HG03175 (cell line): ENCODE data around the gene SLC16A8.

Experiments used
- ATAC-seq: cut with Tn5 transposase; IDR thresholded peaks from one replicate; pipeline ENCODE4 v1.9.1; 2021; ENCODE audit warnings: mild to moderate bottlenecking, moderate library complexity; ENCODE audit not compliant: unreplicated experiment

Gene SLC16A8

DNA sequence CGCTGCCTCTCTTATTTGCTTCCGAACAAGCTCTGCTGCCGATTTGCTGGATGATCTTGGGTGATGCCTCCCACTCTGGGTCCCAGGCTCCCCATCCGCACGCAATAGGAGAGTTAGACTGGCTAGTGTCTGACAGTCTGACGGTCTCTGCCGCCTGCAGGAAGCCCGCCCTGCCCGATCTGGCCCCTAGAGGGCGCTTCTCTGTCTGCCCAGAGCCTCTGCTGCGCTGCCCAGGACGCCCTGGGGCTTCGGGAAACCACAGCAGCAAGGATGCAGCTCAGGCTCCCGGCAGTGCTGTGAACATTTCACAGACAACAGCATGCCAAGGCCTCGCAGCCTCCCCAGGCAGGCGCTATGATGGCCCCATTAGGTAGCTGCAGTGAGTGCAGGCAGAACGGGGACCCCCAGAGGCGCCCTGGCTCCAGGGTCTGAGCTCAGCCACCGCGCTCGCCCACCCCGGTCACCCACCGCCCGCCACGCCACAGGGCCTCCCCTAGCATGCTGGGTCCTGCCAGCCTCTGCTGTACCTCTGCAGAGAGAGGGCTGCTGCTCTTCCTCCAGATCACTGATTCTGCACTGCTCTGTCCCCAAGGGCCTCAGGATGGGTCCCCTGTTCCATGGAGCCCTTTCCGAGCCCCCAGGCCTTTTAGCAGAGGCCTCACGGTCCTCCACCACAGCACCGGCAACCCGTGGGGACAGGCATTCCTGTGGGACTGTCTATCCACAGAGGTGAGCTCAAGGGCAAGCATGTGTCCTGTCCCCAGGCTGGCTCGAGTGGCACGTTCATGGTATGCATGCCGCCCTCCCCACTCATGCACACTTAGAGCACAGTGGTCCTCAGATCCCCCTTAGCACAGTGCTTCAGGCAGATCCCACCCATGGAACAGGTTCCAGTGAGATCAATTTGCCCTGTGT, 30.8 kb upstream of the SLC16A8 start:
- ATAC-seq: no peak

DNA sequence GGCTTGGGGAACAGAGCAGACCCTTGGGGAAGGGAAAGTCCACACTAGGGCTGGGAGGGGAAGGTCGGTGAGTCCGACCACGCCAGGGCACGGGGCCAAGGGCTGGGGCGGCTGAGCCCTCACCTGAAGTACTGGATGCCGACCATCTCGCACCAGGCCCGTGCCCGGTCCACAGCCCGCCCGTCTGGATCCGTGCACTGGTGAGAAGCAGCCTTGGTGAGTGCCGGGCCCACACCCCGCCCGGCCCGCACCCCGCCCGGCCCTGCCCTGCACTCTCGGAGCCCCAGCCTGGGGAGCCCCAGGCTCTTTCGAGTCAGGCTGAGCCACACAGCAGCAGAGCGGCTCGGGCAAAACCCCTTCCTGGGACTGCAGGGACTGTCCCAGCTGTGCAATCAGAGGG, 28.4 kb upstream of the SLC16A8 start:
- ATAC-seq: no peak

DNA sequence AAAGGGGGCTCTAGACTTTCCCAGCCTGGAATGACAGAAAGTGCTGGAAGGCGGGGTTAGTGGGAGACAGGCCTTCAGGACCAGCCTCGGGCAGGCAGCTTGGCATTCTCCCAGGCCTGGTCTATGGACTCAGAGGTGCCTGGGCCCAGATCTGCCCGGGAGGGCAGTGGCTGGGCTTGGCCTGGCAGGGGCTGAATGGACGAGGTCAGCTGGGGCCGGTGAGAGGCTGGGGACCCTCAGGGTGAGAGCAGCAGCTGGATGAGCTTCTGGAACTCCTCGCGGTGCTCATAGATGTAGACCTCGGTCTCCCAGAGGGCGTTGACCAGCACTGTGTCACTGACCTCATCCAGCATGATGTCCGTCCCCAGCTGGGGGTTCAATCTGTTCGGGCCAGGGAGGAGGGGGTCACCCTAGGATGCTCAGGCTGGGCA, 28.0 kb upstream of the SLC16A8 start:
- no peak for ATAC-seq

- ATAC-seq: no peak
These were observed 27.2 kb upstream of the SLC16A8 start for GRCh38 chr22:38110863-38111852.

- no peak for ATAC-seq
These were observed 26.3 kb upstream of the SLC16A8 start, which contains the start of gene BAIAP2L2 for GRCh38 chr22:38110008-38110862. Gene BAIAP2L2 (minus strand): TSS chr22:38110684. CDS start chr22:38110525, 159 bp downstream.

GRCh38 chr22:38109371-38110001, 25.5 kb upstream of the SLC16A8 start:
- no peak for ATAC-seq

DNA sequence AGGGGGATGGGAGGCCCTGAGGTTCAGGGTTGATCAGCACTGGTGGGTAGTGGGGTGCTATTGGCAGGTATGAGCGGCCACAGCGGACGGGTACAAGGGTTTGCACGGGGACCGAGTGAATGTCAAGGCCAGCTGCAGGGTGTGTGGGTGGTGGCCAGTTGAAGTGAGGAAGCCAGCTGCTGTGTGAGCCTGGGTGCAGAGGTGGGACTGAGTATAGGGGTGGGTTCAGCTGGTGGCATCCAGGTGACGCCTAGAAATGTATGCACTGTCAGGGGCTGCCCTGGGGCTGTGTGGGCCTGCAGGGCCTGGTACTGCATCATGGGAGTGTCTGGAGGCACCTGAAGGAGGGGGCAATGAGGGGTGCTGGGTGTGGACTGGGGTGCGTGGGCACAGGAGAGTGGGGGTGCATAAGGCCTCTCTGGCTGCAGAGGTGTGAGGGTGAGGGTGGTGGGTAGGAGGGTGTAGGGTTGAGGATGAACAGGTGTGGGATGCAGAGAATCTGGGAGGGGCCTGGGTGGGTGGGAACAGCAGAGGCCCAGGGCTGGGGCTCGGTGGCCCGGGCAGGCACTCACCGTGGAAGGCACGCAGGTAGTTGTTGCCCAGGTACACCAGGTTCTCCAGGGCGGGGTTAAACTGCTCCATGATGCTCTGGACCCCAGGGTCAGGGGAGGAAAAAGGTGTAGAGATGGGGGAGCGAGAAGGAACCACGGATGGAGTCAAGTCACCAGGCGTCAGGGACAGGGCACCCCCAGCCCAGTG, 24.8 kb upstream of the SLC16A8 start:
- no peak for ATAC-seq

DNA sequence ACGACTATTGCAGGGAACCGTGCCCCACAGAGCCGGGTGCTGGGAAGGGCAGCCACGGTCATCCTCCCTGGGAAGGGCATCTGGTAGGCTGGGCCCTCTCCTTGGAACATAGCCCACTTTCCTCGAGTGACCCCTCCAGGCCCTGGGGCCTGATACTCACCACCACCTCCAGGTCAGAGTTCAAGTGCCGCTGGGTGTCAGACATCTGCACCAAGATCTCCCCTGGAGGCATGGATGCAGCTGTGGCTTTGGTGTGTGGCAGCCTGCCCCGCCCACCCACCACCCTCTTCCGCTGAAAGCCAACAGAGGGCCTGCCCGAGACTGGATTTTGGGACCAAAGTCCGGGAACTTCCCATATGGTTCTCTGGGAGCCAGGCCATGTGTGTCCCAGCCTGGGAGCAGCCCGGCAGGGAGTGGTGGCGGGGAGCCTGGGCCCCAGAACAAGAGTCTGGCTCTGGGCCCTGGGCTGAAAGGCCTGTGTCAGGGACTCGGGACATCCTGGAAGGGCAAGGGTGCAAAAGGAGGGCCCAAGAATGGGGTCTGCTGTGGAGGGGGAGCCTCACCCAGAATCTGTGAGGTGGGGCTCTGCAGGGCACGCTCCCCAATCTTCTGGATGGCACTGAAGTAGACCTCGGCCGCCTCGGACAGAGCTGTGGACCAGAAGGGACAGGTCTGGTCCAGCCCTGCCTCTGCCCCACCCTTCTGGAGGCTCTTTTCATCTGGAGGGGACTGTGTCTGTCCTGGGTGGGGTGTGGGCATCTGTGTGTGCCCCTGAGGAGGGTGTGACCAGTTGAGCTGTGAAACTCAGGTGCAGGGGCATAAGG, 23.9 kb upstream of the SLC16A8 start:
- no peak for ATAC-seq

- no peak for ATAC-seq
These were observed 23.0 kb upstream of the SLC16A8 start for GRCh38 chr22:38106814-38107578.

- ATAC-seq: no peak
These were observed 20.1 kb upstream of the SLC16A8 start for GRCh38 chr22:38104084-38104483.

DNA sequence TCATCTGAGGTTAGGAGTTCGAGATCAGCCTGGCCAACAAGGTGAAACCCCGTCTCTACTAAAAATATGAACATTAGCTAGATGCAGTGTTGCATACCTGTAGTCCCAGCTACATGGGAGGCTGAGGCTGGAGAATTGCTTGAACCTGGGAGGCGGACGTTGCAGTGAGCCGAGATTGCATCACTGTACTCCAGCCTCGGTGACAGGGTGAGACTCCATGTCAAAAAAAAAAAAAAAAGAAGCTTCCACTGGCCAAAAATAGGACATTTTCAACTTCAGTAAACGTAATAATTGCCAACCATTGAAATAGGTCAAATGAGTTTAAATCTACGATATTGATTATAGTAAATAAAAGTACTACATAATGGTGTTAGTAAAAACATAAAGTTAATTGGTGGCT, 19.7 kb upstream of the SLC16A8 start:
- ATAC-seq: no peak

DNA sequence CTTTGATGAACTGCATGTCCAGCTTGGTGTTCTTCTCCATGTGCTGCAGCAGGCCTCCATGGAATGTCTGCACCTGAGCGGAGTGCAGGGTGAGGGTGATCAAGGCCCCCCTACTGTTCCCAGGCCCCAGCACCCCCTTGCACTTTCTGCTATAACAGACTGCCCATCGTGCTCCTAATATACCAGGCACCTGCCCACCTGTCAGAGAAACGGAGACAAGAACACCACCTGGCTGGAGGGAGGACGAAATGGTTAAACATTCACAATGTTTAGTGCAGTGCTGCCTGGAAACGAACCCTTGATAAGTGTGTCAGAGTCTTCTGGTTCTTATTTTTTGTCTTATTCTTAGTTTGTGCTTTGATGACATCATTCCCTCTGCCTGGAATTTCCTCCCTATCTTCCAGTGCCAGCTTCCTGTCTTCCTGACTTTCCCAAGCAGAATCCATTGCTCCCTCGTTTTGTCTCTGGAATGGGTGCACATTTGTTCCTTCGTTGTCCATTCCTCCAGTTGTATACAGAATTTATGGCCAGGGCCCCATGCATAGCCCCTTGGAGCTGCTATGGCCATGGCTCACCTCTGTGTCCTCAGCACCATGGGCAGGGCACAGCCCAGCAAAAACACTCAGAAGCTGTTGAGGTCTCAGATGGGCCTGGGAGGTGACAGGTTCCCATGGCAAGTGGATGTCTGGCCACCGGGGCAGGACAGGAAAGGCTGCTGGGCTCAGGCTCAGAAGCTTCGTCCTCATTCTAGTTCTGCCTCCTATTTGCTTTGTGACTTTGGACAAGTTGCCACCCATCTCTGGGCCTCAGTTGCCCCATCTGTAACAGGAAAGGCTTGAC, 14.6 kb upstream of the SLC16A8 start:
- no peak for ATAC-seq

DNA sequence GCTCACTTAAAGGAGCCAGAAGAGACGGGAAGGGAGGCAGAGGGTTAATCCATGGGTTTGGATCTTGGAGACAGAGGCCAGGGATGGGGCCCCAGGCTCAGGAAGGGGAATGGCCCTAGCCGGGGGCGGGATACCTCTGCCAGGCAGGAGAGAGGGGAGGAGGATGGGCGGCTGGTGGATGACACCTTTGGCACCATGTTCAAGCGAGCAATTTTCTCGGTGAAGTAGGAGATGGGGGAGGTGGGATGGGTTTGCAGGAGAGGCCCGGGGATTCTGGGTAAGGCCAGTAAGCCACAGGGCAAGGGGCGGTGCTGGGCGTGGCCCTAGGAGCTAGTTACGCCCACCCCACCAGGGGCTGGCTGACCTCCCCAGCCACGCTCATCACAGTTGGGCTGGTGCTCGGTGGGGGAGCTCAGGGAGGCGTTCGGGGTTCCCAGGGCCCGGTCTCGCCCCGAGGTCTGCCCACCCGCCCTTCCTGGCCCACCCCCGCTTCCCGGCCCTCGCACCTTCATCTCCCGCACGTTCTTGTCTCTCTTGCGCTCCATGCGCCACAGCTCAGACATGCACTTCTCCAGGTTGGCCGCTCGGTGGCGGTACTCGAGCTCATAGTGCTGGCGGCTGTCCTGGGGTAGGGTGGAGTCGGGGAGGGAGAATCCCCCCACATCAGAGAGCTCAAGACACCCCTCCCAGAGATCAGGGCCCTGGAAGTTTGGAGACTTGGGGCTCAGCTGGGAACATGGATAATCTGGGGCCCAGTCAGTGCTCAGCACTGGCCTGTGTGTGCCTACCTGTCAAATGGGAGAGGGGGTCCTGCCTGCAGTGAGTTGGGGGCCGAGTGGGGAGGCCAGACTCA, 13.8 kb upstream of the SLC16A8 start:
- ATAC-seq: no peak

DNA sequence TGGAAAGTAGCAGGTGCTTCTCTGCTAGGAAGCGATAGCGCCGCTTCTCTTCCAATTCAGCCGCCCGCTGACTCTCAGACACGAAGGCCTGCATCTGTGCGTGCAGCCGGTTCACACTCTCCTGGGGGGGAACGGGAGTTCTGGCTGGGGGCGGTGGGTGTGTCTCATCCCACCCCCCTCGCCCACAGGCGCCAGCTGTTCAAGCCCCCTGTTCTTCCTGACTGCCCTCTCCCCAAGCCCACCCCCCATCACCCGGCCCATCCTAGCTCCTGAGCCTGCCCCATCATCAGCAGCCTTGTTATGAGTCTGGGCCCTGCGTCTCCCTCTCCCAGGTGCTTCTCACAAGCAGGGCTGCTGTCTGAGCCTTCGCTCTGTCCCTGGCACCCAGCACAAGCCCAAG, 13.1 kb upstream of the SLC16A8 start:
- no peak for ATAC-seq

GRCh38 chr22:38089474-38089851, 5.5 kb upstream of the SLC16A8 start:
- no peak for ATAC-seq
